MM.1S (cell line): Measurements from ENCODE around the gene BACE1.
"Not testable (repeated sequence)": the region's sequence is repeated elsewhere in the genome, so short reads cannot be mapped to it uniquely, and the experiment has no call there.

Experiments
- DNase-seq: peaks from one replicate; pipeline ENCODE4 v3.0.0-alpha.2; 2015
- H2AFZ ChIP-seq: fragments of 300-600 bp; sonication (generic); 2 replicates; pipeline ENCODE4 v1.6.0; 2016; ENCODE audit warnings: antibody characterized with exemption, low read length
- H3F3A ChIP-seq: fragments of 300-600 bp; sonication (generic); 2 replicates; pipeline ENCODE4 v1.6.1; 2016; ENCODE audit warnings: mild to moderate bottlenecking, antibody characterized with exemption, low read length, moderate library complexity, mixed read lengths; ENCODE audit not compliant: insufficient read depth
- H3K27ac ChIP-seq: fragments of 300-600 bp; sonication (generic); 2 replicates; pipeline ENCODE4 v1.5.1; 2016; ENCODE audit warnings: mild to moderate bottlenecking, low read length
- H3K27me3 ChIP-seq: fragments of 300-600 bp; sonication (generic); replicated peaks from 2 replicates; pipeline ENCODE4 v1.6.0; 2016; ENCODE audit warnings: low read length; ENCODE audit not compliant: insufficient read depth
- H3K36me3 ChIP-seq: fragments of 300-600 bp; sonication (generic); replicated peaks from 2 replicates; pipeline ENCODE4 v1.6.1; 2016; ENCODE audit warnings: mild to moderate bottlenecking, low read length, mixed read lengths; ENCODE audit not compliant: insufficient read depth
- H3K4me1 ChIP-seq: fragments of 300-600 bp; sonication (generic); 2 replicates; pipeline ENCODE4 v1.6.1; 2016; ENCODE audit warnings: low read length, mixed read lengths
- H3K4me2 ChIP-seq: fragments of 300-600 bp; sonication (generic); 2 replicates; pipeline ENCODE4 v1.6.0; 2016; ENCODE audit warnings: low read depth, low read length
- H3K4me3 ChIP-seq: fragments of 300-600 bp; sonication (generic); 2 replicates; pipeline ENCODE4 v1.5.1; 2016; ENCODE audit warnings: low read length, mixed read lengths
- H3K79me2 ChIP-seq: fragments of 300-600 bp; sonication (generic); 2 replicates; pipeline ENCODE4 v1.6.1; 2016; ENCODE audit warnings: mixed run types, low read length, mixed read lengths
- H3K9ac ChIP-seq: fragments of 300-600 bp; sonication (generic); 2 replicates; pipeline ENCODE4 v1.6.1; 2016; ENCODE audit warnings: low read length, mixed read lengths
- H3K9me2 ChIP-seq: fragments of 300-600 bp; sonication (generic); replicated peaks from 2 replicates; pipeline ENCODE4 v1.6.1; 2016; ENCODE audit warnings: mild to moderate bottlenecking, low read length, mixed read lengths; ENCODE audit not compliant: insufficient read depth
- H3K9me3 ChIP-seq: fragments of 300-600 bp; sonication (generic); replicated peaks from 2 replicates; pipeline ENCODE4 v1.6.1; 2016; ENCODE audit warnings: mild to moderate bottlenecking, low read length, mixed read lengths; ENCODE audit not compliant: insufficient read depth
- H4K20me1 ChIP-seq: fragments of 300-600 bp; sonication (generic); 2 replicates; pipeline ENCODE4 v1.6.1; 2016; ENCODE audit warnings: mild to moderate bottlenecking, low read length, moderate library complexity, mixed read lengths; ENCODE audit not compliant: insufficient read depth
- EZH2 ChIP-seq: fragments of 300-600 bp; sonication (generic); optimal IDR thresholded peaks from 2 replicates; pipeline ENCODE3; 2017; ENCODE audit warnings: low read depth, mild to moderate bottlenecking, antibody characterized with exemption, low read length, mixed read lengths
- EZH2phosphoT487 ChIP-seq: fragments of 300-600 bp; sonication (generic); IDR thresholded peaks from 2 replicates; pipeline ENCODE4 v1.6.1; 2018; ENCODE audit warnings: antibody characterized with exemption, low read length
- TF ChIP-seq, protein P1 (sequence below): fragments of 300-600 bp; sonication (generic); IDR thresholded peaks from 2 replicates; pipeline ENCODE4 v1.5.1; 2016; ENCODE audit warnings: antibody characterized with exemption, low read length, mixed read lengths

BACE1 gene

DNA sequence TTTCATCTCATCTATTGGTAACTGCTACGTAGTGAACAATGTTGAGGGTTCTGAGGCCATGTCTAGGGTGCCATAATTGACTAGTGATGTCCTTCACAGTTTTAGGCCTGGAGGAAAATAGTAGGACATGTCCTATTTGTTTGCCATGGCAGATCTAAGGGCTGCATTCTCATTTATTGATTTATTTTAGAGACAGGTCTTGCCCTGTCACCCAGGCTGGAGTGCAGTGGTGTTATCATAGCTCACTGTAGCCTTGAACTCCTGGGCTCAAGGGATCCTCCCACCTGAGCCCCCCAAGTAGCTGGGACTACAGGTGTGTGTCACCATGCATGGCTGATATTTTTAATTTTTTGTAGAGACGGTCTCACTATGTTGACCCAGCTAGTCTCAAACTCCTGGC is 16.8 kb upstream of the BACE1 start:
- Histone ChIP-seq H2AFZ (no peak overlapping the region), H3K27ac (no peak overlapping the region)
- TF ChIP-seq, protein P1, sequence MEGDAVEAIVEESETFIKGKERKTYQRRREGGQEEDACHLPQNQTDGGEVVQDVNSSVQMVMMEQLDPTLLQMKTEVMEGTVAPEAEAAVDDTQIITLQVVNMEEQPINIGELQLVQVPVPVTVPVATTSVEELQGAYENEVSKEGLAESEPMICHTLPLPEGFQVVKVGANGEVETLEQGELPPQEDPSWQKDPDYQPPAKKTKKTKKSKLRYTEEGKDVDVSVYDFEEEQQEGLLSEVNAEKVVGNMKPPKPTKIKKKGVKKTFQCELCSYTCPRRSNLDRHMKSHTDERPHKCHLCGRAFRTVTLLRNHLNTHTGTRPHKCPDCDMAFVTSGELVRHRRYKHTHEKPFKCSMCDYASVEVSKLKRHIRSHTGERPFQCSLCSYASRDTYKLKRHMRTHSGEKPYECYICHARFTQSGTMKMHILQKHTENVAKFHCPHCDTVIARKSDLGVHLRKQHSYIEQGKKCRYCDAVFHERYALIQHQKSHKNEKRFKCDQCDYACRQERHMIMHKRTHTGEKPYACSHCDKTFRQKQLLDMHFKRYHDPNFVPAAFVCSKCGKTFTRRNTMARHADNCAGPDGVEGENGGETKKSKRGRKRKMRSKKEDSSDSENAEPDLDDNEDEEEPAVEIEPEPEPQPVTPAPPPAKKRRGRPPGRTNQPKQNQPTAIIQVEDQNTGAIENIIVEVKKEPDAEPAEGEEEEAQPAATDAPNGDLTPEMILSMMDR: no peak
- TF ChIP-seq EZH2phosphoT487 (no peak), EZH2 (no peak)

DNA sequence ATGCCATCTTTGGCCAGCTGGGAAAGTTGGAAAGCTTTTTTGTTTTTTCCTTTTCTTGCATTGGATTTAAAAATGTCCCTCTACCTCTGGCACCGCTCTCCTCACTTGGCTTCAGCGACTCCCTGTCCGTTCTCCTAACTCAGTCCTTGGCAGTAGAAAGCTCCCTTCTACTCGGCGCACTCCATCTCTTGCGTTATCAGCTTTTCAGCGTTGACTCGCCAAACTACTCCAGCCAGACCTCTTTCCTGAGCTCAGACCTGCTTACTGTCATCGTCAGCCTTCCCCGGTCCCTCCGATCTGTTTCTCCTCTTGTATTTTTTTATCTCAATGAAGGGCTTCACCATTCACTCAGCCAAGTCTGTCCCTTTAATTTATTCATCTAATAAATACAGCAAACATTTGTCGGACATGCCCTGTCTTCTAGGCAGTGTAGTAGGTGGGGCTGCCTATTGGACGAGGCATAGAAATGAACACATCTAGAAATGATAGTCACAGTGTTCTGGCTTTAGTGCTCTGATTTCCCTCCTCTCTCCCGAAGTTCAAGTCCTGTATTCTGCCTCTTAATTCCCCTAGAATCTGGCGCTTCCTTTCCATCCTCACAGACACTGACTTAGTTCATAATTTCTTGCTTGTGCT is 12.4 kb upstream of the BACE1 start:
- Histone ChIP-seq H3K4me1 (peaks cover 8% of the 10 kb centered on the region; the same call in 1 of the 2 replicates), H3K79me2 (no peaks in the 10 kb centered on the region), H4K20me1 (no peaks in the 10 kb centered on the region), H3K9ac (peak overlapping the region; percentile 70), H3K4me3 (peak overlapping the region; percentile 76), H2AFZ (peak overlapping the region; percentile 72), H3F3A (0 out of 2 replicates have a peak, but pooled peaks cover 9% of the 10 kb centered on the region), H3K27ac (peak overlapping the region; percentile 70; the same call in 1 of the 2 replicates), H3K27me3 (no peaks in the 10 kb centered on the region), H3K9me2 (no peaks in the 10 kb centered on the region), H3K36me3 (no peaks in the 10 kb centered on the region), H3K4me2 (peak overlapping the region; percentile 84), H3K9me3 (no peaks in the 10 kb centered on the region)
- no peak for DNase-seq
- no peak for TF ChIP-seq EZH2phosphoT487
- TF ChIP-seq, protein P1: no peak
- no peak for TF ChIP-seq EZH2

More for the DNA sequence above, 16.8 kb upstream of the BACE1 start:
- Histone ChIP-seq H3K9ac (no peak overlapping the region), H3K9me3 (no peaks in the 10 kb centered on the region), H3K79me2 (no peaks in the 10 kb centered on the region), H3K4me2 (no peak overlapping the region), H3K4me3 (no peak overlapping the region), H3F3A (0 out of 2 replicates have a peak, but pooled peaks cover 5% of the 10 kb centered on the region), H3K36me3 (no peaks in the 10 kb centered on the region), H3K27me3 (no peaks in the 10 kb centered on the region), H4K20me1 (no peaks in the 10 kb centered on the region), H3K9me2 (no peaks in the 10 kb centered on the region), H3K4me1 (peaks cover 8% of the 10 kb centered on the region; the same call in 1 of the 2 replicates)
- DNase-seq: no peak

DNA sequence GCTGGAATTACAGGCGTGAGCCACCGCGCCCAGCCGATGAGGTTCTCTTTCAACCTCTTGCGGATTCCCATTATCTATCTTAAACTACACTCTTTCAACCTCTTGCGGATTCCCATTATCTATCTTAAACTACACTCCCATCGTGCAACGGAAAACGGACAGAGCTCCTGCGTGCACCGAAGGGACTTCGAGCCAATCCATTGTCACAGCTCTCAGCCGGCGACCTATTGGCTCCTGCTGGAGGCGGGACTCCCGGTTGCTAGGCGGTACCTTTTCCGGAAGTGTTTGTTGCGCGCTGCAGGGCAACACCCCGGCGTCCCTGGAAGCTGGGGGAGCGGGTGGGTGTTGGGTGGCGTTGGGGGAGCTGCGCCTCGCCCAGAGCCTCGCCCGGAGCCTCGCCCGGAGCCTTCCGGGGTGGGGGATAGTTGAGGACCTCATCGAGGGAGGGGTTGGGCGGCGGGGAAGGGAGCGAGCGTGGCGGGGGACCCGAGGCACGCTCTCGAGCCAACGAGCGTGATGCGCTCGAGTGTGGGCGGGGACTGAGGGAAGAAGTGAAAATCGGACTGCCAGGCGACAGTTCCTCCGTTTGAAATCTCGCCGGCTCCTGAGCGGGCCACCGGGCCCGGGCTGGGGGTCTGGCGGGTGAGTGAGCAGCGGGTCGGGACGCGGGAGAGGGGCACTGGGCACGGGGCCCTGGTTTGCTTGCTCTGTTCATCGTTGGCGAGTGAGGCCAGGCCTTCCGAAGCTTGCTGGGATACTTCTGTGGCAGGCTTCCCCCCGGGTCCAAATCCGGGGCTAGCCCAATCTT is 11.7 kb upstream of the BACE1 start, which contains the start of gene CEP164:
Gene CEP164, plus strand, starts transcription at position 288 of the 808 bp plus-strand sequence. CDS start 10,733 bp downstream, outside the sequence.
- peak within 1 kb of the TSS; percentile 70 for H3K9ac ChIP-seq
- H3K4me3 ChIP-seq: peak within 1 kb of the TSS; percentile 76
- peaks cover 8% of the 10 kb centered on the region; the same call in 1 of the 2 replicates for H3K4me1 ChIP-seq
- TF ChIP-seq, protein P1: no peak
- TF ChIP-seq EZH2 (no peak), EZH2phosphoT487 (no peak)
- H3K36me3 ChIP-seq: no peaks in the 10 kb centered on the region
- H3K4me2 ChIP-seq: peak within 1 kb of the TSS; percentile 84
- peak; percentile 97 for DNase-seq
- peak within 1 kb of the TSS; percentile 72 for H2AFZ ChIP-seq
- no peaks in the 10 kb centered on the region for H3K9me2 ChIP-seq
- H3K9me3 ChIP-seq: no peaks in the 10 kb centered on the region
- H3K27ac ChIP-seq: peak within 1 kb of the TSS; percentile 70; the same call in 1 of the 2 replicates
- H3F3A ChIP-seq: 0 out of 2 replicates have a peak, but pooled peaks cover 9% of the 10 kb centered on the region
- no peaks in the 10 kb centered on the region for H3K79me2 ChIP-seq
- no peaks in the 10 kb centered on the region for H3K27me3 ChIP-seq
- H4K20me1 ChIP-seq: no peaks in the 10 kb centered on the region

DNA sequence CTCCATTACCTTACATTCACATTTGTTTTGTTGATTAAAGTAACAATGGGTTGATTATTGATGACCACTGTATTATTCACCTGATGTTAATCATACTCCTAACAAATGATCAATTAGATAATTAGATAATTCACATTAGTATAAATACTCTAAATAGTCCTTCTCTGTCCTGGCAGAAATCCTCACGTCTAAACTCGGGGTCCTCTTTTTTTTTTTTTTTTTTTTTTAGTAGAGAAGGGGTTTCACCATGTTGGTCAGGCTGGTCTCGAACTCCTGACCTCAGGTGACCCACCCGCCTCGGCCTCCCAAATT is 11.2 kb upstream of the BACE1 start:
- H3K27ac ChIP-seq, H3K79me2 ChIP-seq, H3K9ac ChIP-seq, H3K36me3 ChIP-seq, H2AFZ ChIP-seq, H3K9me2 ChIP-seq, H3K4me1 ChIP-seq, DNase-seq, H4K20me1 ChIP-seq, H3K27me3 ChIP-seq, H3K9me3 ChIP-seq, H3F3A ChIP-seq: not testable (repeated sequence)
- Histone ChIP-seq H3K4me3 (peak overlapping the region; percentile 76), H3K4me2 (peak overlapping the region; percentile 11; the same call in 1 of the 2 replicates)
